GM12891 (cell line): ENCODE data around the gene TXNDC5.

Experiments
- PAX5 ChIP-seq: IDR thresholded peaks from 2 replicates; pipeline ENCODE4 v1.6.1; 2011; ENCODE audit warnings: low read length, moderate library complexity, mild to moderate bottlenecking; ENCODE audit not compliant: insufficient read depth, severe bottlenecking
- POLR2A ChIP-seq: IDR thresholded peaks from 2 replicates; pipeline ENCODE4 v1.6.1; 2011; ENCODE audit warnings: low read depth, low read length, control low read depth
- POLR2AphosphoS5 ChIP-seq: IDR thresholded peaks from 2 replicates; pipeline ENCODE4 v1.6.1; 2011; ENCODE audit warnings: low read depth, low read length, control low read depth
- POU2F2 ChIP-seq: IDR thresholded peaks from 2 replicates; pipeline ENCODE4 v1.6.1; 2011; ENCODE audit warnings: low read depth, mild to moderate bottlenecking, control low read depth, low read length, moderate library complexity
- SPI1 ChIP-seq: IDR thresholded peaks from 2 replicates; pipeline ENCODE4 v1.6.1; 2011; ENCODE audit warnings: low read depth, low read length, control low read depth
- TAF1 ChIP-seq: IDR thresholded peaks from 2 replicates; pipeline ENCODE4 v1.6.1; 2011; ENCODE audit warnings: low read depth, low read length, control low read depth

DNA sequence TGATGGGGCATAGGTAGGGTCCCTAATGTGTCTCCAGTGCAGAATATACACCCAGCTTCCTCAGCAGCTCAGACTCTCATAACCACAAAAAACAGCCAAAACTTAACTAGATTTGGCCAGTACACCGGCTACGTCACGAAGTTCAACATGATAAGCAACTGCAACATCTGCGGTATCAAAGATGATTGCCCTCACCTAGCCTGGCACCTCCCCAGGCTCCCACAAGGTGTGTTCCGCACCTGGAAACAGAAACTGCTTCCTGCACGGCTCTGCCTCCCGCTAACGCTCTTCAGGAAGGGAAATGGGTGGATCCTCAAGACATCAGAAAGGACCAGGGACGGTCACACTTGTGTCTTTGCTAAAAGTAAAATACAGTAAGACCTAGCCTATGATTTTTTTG, 9.5 kb downstream of the TXNDC5 start:
- TF ChIP-seq POLR2A (no peak), TAF1 (no peak), POLR2AphosphoS5 (no peak), SPI1 (no peak), POU2F2 (no peak), PAX5 (no peak)
